ENCODE data around the gene ZIC1. TPM values are rescaled to one million over a fixed set of nuclear protein-coding genes. Genes with fewer than 3 reads are reported as not detected.

Gene ZIC1
- total RNA-seq, 1 experiment from 2014 or later = not detected

GRCh38 chr3:147372525-147373027, 36.6 kb upstream of the ZIC1 start:
- Histone ChIP-seq H3K27ac (ENCODE audit: insufficient read length, low read depth, low read length) (no peak overlapping the region), H3K23me2 (ENCODE audit: insufficient read length, low read depth, low read length, poor library complexity, severe bottlenecking) (peaks cover 1% of the 10 kb centered on the region), H2AFZ (ENCODE audit: low read length) (no peak overlapping the region), H4K5ac (ENCODE audit: insufficient read length, low read depth, low read length) (no peak overlapping the region), H2AK5ac (ENCODE audit: insufficient read length, low read length) (no peak overlapping the region), H2BK5ac (ENCODE audit: insufficient read length, low read length) (no peak overlapping the region), H3K79me1 (ENCODE audit: insufficient read depth, low read depth, low read length, poor library complexity, severe bottlenecking) (no peaks in the 10 kb centered on the region), H3K14ac (ENCODE audit: insufficient read depth, low read length) (no peak overlapping the region), H3K79me2 (ENCODE audit: insufficient read depth, low read length) (no peaks in the 10 kb centered on the region), H4K91ac (ENCODE audit: insufficient read length, low read depth, low read length) (no peak overlapping the region), H3K27me3 (ENCODE audit: insufficient read depth, low read length) (peaks cover 91% of the 10 kb centered on the region), H3K4me1 (ENCODE audit: insufficient read depth, low read length) (peaks cover 3% of the 10 kb centered on the region; the same call in 1 of the 2 replicates), H2BK12ac (ENCODE audit: insufficient read length, low read depth, low read length) (no peak overlapping the region), H3K56ac (ENCODE audit: insufficient read length, low read depth, low read length) (no peak overlapping the region), H3T11ph (ENCODE audit: low read length) (no peak overlapping the region), H4K8ac (replicated peaks; ENCODE audit: insufficient read length, low read depth, low read length) (no peak overlapping the region), H2BK120ac (ENCODE audit: low read depth, low read length, poor library complexity, severe bottlenecking) (no peak overlapping the region), H3K23ac (ENCODE audit: insufficient read length, low read depth, low read length) (no peak overlapping the region), H4K20me1 (ENCODE audit: control insufficient read depth, insufficient read depth, insufficient read length) (no peaks in the 10 kb centered on the region), H3K4ac (ENCODE audit: low read depth, low read length) (no peak overlapping the region), H3K9me3 (ENCODE audit: control insufficient read depth, low read depth, low read length) (no peaks in the 10 kb centered on the region), H2BK15ac (ENCODE audit: low read depth, low read length) (no peak overlapping the region), H3K18ac (ENCODE audit: insufficient read length, low read depth, low read length) (no peak overlapping the region), H2BK20ac (ENCODE audit: low read depth, low read length, poor library complexity, severe bottlenecking) (no peak overlapping the region), H3K4me2 (ENCODE audit: insufficient read depth, insufficient read length, low read length) (no peak overlapping the region), H3K9ac (ENCODE audit: extremely low read depth, insufficient read length, low read length) (no peak overlapping the region)
- Mint-ChIP-seq H3K9me3 (peaks cover 0 to 2% of the 10 kb centered on the region in 2 experiments; a peak in 2 of 5 replicates), H3K4me1 (peaks cover 35 to 70% of the 10 kb centered on the region in 2 experiments), H3K27me3 (ENCODE audit: low read depth) (peaks cover 100% of the 10 kb centered on the region), H3K4me3 (peak overlapping the region in 1 of 2 experiments; percentile 72; a peak in 3 of 5 replicates), H3K36me3 (ENCODE audit: insufficient read depth in 1 of 3, low read depth in 3 of 3) (no peaks in the 10 kb centered on the region; a peak in 1 of 7 replicates), H3K27ac (no peak overlapping the region)
- WGBS (ENCODE audit: extremely low coverage, insufficient read length, low lambda C conversion rate) = no CpG with 5 or more reads among the region's 17 CpGs
- TF ChIP-seq CTCF (conservative IDR thresholded peaks at IDR 0.05) = no peak
- no peak for DNase-seq
